IPS DF 6.9 (cell line): ENCODE measurements around the gene TGFBR3.

Experiments used
- DNase-seq: peaks from one replicate; pipeline ENCODE4 v3.0.0-alpha.2; 2013; ENCODE audit warnings: low read depth, low spot score
- H3K27ac ChIP-seq: one replicate; pipeline ENCODE4 v1.5.1; 2013; ENCODE audit warnings: low read length, control low read depth
- H3K27me3 ChIP-seq: 2 replicates; pipeline ENCODE4 v1.6.1; 2013; ENCODE audit warnings: mild to moderate bottlenecking, low read length; ENCODE audit not compliant: control insufficient read depth, insufficient read depth
- H3K36me3 ChIP-seq: 2 replicates; pipeline ENCODE4 v1.6.1; 2013; ENCODE audit warnings: low read length; ENCODE audit not compliant: control insufficient read depth, insufficient read depth
- H3K4me1 ChIP-seq: 2 replicates; pipeline ENCODE4 v1.6.1; 2013; ENCODE audit warnings: low read length; ENCODE audit not compliant: control insufficient read depth, insufficient read depth
- H3K4me3 ChIP-seq: 2 replicates; pipeline ENCODE4 v1.5.1; 2013; ENCODE audit warnings: mild to moderate bottlenecking, low read length
- H3K9me3 ChIP-seq: 2 replicates; pipeline ENCODE4 v1.6.1; 2013; ENCODE audit warnings: low read length, inconsistent platforms; ENCODE audit not compliant: control insufficient read depth, insufficient read depth
- WGBS: extraction: QIAGEN DNeasy Blood & Tissue Kit; methylation state at CpG from one replicate; pipeline ENCODE4 v1.1.7; 2013; ENCODE audit warnings: mixed read lengths, missing lambda C conversion rate; ENCODE audit not compliant: insufficient read length, insufficient coverage; 5-methylcytosine and 5-hydroxymethylcytosine counted together

The TGFBR3 gene

DNA sequence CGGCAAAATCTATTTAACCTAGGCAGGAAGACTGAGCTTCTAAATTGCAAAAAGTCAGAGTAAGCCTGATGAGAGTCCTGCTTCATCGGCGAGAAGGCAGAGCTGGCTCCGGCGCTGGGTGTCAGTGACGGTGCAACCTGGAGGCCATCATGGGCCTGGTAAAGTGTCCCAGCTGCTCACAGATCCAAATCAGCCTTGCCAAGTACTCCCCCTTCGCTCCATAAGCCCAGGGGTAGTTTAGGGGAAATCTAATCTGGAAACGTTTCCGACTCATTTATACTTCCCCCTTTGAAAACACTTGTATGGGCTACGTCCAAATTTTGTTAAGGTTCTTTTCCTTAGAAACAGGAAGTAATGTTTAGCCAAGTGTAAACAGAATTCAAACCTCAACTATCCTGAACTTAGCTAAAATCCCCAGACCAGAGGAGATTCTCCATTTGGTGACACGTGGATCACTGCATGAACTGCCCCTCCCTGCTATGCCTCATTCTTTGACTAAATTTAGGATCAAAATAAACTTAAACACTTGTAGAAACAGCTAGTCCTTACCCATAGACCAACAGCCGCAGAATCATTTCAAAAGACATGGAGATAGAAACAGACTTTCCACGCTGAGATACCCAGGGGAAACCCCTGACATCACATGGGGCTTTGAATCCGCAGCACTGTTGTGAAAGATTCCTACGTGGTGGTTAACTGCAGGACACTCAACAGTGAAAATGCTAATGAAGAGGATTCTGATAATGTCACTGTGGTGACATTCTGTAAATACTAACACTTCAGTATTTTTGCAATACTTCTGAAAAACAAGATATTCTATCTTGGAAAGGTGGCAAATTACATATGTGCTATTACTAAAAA lies 172.7 kb downstream of the TGFBR3 start:
- no CpG with 5 or more reads among the region's 15 CpGs for WGBS
- no peaks in the 10 kb centered on the region for H3K36me3 ChIP-seq
- no peak for DNase-seq
- H3K4me3 ChIP-seq: no peak overlapping the region
- H3K9me3 ChIP-seq: no peaks in the 10 kb centered on the region
- no peaks in the 10 kb centered on the region for H3K27me3 ChIP-seq
- H3K4me1 ChIP-seq: no peaks in the 10 kb centered on the region
- no peak overlapping the region for H3K27ac ChIP-seq

DNA sequence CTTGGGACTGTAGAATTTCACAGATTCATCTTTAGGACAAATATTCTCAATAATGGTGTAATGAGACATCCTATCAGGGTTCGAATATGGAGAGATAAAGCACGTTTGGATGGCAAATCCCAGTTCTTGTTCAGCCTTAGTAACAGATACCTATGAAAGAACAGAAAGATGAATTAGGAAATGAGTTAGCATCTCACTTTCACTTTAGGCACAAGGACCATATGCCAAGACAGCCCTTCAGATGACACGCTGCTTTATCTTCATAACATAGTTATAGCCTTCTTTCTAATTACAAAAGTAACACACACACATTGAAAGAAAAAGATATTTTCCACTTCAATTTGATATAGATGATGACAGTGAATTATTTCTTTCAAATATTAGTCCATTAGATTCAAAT lies 173.6 kb downstream of the TGFBR3 start:
- no CpG with 5 or more reads among the region's 3 CpGs for WGBS

DNA sequence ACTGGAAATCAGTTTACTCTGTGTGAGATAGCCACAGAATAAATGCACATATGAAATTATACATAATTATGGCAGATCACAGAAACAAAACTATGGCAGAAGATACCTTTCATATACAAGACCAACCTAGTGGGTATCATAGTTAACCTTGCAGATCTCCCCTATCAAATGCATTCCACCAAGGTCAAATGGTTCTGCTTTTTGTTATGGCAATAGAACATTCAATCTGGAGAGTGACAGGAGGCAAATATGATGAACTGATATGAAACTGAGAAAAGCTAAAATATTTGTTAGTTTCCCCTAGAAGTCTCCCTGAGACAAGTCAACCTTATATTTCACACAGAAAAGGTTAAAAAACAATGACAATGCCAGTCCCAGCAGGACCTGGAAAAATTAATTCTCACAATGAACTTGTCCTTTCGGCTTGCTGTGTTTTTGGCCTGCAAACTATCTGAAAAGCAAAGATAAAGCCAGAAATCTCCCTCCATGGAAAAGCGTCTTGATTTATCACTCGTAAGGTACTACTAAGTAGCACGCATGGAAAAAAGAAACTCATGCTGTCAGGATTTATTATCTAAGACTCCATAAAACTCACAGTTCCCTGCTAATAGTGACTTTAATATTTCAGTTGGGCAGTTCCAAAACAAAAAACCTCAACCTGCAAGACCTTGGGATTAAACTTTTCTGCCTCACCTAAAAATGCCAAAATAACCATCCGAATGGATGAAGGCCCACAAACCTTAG lies 174.3 kb downstream of the TGFBR3 start:
- no peaks in the 10 kb centered on the region for H3K4me1 ChIP-seq
- H3K27me3 ChIP-seq: no peaks in the 10 kb centered on the region
- no peaks in the 10 kb centered on the region for H3K9me3 ChIP-seq
- no peak overlapping the region for H3K27ac ChIP-seq
- H3K4me3 ChIP-seq: no peak overlapping the region
- no peak for DNase-seq
- no CpG with 5 or more reads among the region's 5 CpGs for WGBS
- H3K36me3 ChIP-seq: no peaks in the 10 kb centered on the region

More for the DNA sequence above, 173.6 kb downstream of the TGFBR3 start:
- no peak overlapping the region for H3K4me3 ChIP-seq
- no peak for DNase-seq
- no peaks in the 10 kb centered on the region for H3K9me3 ChIP-seq
- no peaks in the 10 kb centered on the region for H3K27me3 ChIP-seq
- H3K36me3 ChIP-seq: no peaks in the 10 kb centered on the region
- H3K27ac ChIP-seq: no peak overlapping the region
- no peaks in the 10 kb centered on the region for H3K4me1 ChIP-seq

DNA sequence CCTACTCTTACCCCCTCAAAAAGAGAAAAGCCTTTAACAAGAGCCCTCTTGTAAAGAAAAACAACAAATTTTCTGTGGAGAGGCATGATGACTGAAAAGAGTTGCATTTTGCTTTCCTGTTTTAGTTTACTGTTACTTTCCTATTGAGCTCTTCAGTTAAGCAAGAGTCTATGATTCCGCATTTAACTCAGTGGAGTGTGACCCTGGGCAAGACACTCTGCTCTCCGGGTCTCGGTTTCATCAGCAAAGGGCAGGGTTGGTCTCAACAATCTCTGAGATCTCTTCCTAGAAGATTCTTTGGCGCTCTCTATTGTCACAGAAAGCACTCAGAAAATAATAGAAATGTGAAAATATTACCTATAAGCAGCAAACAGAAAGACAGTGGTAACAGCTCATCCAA lies 175.7 kb downstream of the TGFBR3 start:
- Histone ChIP-seq H3K27ac (no peak overlapping the region), H3K4me1 (no peaks in the 10 kb centered on the region), H3K27me3 (no peaks in the 10 kb centered on the region), H3K9me3 (no peaks in the 10 kb centered on the region), H3K36me3 (no peaks in the 10 kb centered on the region), H3K4me3 (no peak overlapping the region)
- no CpG with 5 or more reads among the region's 4 CpGs for WGBS
- no peak for DNase-seq

DNA sequence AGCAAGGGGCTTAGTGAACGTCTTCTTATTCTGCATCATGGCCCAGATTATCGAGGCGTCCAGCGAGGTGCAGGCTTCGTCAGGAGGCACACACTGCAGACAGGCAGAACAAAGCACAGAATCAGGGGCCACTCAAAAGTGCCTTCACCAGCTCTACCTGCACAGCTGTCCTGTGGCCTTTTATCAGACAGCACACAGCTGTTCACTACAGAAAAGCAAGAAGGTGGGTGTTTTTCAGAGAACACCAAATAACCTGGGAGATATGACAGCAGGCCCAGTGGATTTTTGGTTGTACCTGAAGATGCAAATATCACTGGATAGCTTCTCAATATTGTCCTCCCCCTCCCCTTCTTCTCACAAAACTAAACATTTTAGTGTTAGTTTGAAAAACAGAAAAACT lies 177.3 kb downstream of the TGFBR3 start:
- Histone ChIP-seq H3K27ac (no peak overlapping the region), H3K4me1 (no peaks in the 10 kb centered on the region), H3K27me3 (no peaks in the 10 kb centered on the region), H3K9me3 (no peaks in the 10 kb centered on the region), H3K4me3 (no peak overlapping the region), H3K36me3 (no peaks in the 10 kb centered on the region)
- WGBS: no CpG with 5 or more reads among the region's 5 CpGs
- DNase-seq: no peak

DNA sequence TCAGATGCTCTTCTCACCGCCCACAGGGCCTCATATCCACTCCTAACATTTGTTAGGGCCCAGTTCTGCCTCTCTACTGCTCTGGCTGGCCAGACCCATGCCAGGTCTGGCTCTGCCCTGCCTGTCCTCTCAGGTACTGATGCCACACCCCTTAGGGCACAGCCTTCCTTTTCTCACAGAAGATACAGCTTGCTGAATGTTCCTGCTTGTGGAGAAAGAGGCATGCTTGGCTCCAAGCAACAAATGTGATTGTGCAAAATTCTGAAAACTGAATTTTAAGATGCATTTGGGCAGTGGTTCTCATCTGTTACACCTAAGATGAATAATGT lies 178.1 kb downstream of the TGFBR3 start:
- H3K9me3 ChIP-seq: no peaks in the 10 kb centered on the region
- no peaks in the 10 kb centered on the region for H3K27me3 ChIP-seq
- H3K4me1 ChIP-seq: no peaks in the 10 kb centered on the region
- WGBS: no CpG with 5 or more reads among the region's 1 CpG
- no peaks in the 10 kb centered on the region for H3K36me3 ChIP-seq
- H3K4me3 ChIP-seq: no peak overlapping the region
- no peak for DNase-seq
- H3K27ac ChIP-seq: no peak overlapping the region

DNA sequence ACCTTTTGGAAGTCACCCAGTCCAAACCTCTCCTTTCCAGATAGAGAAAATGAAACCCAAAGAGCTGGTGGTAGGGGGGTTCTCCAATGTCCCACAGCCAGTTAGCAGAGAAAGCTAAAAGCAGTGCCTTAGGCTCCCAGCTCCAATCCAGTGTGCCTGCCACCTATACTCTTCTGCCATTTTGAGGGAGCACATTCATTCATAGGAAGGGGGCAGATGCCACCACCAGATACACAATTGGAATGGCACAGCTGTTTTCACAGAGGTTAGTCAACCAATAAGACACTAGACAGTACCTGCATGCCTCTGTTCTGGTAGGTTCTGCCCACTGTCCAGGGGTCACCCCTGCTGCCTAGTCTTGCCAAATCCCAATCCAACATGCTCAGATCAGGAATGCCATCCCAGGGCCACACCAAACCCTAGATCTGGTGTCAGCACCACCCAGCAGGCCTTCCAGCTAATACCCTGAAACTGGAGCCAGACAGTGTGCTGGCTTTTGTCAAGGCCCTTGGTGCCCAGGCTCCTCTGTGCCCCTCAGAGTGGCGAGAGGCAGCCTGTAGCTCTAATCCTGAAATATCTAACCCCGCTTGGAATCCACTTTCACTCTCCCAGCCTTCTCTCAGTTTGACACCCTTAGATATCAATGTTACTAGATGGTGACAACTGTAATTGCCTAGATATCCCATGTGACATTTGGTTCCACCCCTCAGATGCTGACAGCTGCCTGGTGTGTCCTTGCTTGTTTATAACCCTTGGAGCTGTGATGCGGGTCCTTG lies 178.6 kb downstream of the TGFBR3 start:
- no peak overlapping the region for H3K4me3 ChIP-seq
- H3K9me3 ChIP-seq: no peaks in the 10 kb centered on the region
- DNase-seq: no peak
- H3K27me3 ChIP-seq: no peaks in the 10 kb centered on the region
- H3K4me1 ChIP-seq: no peaks in the 10 kb centered on the region
- no CpG with 5 or more reads among the region's 3 CpGs for WGBS
- H3K27ac ChIP-seq: no peak overlapping the region
- no peaks in the 10 kb centered on the region for H3K36me3 ChIP-seq

DNA sequence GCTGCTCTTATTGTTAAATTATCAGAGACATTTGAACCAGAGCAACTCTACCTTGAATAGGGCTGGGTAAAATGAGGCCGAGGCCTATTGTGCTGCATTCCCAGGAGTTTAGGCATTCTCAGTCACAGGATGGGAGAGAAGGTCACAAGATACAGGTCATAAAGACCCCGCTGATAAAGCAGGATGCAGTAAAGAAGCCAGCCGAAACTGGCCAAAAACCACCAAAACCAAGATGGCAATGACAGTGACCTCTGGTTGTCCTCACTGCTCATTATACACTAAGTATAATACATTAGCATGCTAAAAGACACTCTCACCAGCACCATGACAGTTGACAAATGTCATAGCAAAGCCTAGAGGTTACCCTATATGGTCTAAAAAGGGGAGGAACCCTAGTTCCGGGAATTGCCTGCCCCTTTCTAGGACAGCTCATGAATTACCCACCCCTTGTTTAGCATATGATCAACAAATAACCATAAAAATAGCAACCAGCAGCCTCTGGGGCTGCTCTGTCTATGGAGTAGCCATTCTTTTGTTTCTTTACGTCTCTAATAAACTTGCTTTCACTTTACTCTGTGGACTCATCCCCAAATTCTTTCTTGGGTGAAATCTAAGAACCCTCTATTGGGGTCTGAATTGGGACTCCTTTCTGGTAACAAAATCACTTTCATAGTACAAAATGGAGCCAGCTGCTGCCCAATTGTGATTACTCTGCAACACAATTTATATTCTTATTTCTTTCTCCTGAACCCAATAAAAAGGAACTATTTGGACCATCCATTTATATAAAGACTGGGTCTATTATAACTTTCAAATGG lies 179.6 kb downstream of the TGFBR3 start:
- no peak overlapping the region for H3K27ac ChIP-seq
- no peaks in the 10 kb centered on the region for H3K9me3 ChIP-seq
- H3K4me3 ChIP-seq: no peak overlapping the region
- no peaks in the 10 kb centered on the region for H3K36me3 ChIP-seq
- H3K4me1 ChIP-seq: no peaks in the 10 kb centered on the region
- DNase-seq: no peak
- H3K27me3 ChIP-seq: no peaks in the 10 kb centered on the region
- no CpG with 5 or more reads among the region's 5 CpGs for WGBS

DNA sequence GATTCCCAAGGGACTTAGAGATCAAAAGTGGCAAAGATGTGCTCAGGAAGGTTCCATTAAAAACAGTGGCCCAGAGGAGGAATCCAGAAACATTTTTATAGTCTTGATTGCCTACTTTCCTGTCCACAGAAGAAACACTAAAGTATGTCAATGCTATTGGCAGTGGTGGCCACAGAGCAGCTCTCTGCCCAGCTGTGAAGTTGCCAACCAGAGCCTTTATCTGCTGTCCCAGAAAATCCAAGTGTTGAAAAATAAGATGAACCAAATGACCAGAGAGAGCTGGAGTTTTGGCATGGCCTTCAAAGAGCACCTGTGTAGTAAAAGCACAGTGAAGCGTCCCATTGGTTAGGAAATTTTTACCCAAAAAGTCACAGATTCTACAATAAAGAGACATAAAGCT lies 181.2 kb downstream of the TGFBR3 start:
- H3K36me3 ChIP-seq: no peaks in the 10 kb centered on the region
- no peak for DNase-seq
- H3K4me1 ChIP-seq: no peaks in the 10 kb centered on the region
- no peak overlapping the region for H3K27ac ChIP-seq
- no peak overlapping the region for H3K4me3 ChIP-seq
- no peaks in the 10 kb centered on the region for H3K27me3 ChIP-seq
- no CpG with 5 or more reads among the region's 1 CpG for WGBS
- H3K9me3 ChIP-seq: no peaks in the 10 kb centered on the region

DNA sequence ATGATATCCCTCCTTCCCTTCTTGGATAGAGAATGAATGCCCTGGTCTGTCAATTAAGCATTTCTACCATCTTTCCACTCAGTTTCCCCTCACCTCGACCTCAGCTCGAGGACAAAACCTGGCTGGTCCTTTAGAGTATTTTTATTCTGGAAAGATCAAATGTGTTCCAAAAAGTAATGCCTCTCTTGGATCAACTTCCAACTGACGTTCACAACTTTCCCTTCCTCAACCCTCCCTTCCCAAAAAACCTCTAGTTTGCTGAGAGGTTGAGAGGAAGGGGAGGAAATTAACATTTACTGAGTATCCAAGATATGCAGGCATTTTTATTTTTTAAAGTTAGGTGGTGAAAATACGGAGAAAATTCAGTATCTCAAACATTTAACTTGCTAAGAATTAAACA lies 182.9 kb downstream of the TGFBR3 start:
- Histone ChIP-seq H3K4me1 (no peaks in the 10 kb centered on the region), H3K36me3 (no peaks in the 10 kb centered on the region), H3K27me3 (no peaks in the 10 kb centered on the region), H3K27ac (no peak overlapping the region), H3K9me3 (no peaks in the 10 kb centered on the region), H3K4me3 (no peak overlapping the region)
- WGBS: no CpG with 5 or more reads among the region's 4 CpGs
- DNase-seq: no peak
